ENCODE measurements around the gene IRF2BP1. TPM values are rescaled to one million over a fixed set of nuclear protein-coding genes. Genes with fewer than 3 reads are reported as not detected.

IRF2BP1 gene
- total and polyA plus RNA-seq, 11 donors = 13.6 to 40.0 (median 19.2) TPM

- 25 to 31% (median 28%) methylated on average over 42 to 47 of the region's 47 CpGs for WGBS, 4 donors
- Histone ChIP-seq H3K4me1 (peaks cover 11 to 50% (median 33%) of the 10 kb centered on the region in 12 donors), H3K27ac (no peak overlapping the region), H3K9me3 (no peaks in the 10 kb centered on the region), H3K36me3 (peaks cover 0 to 13% (median 5%) of the 10 kb centered on the region in 9 donors), H3K4me3 (peak overlapping the region in 6 of 12 donors; percentile 2 to 35 (median 6)), H3K27me3 (no peaks in the 10 kb centered on the region)
- intact Hi-C loops (cut with DNase I) = loop anchor here in 5 of 10 donors (1.0 to 5.0 kb wide), 2 partner anchors 19 to 66 kb away; partner anchors contain the start of genes RSPH6A (in 3 of the 5) and FOXA3 (in 2 of the 5)
- DNase-seq (peak; percentile 72 to 86 (median 77)), ATAC-seq (no peak)
- TF ChIP-seq POLR2A (IDR thresholded peaks at IDR 0.05) = no peak
- TF ChIP-seq CTCF (IDR thresholded peaks at IDR 0.05) = peak; percentile 73 to 95 (median 83)
Measured at GRCh38 chr19:45882652-45883585, 3.0 kb downstream of the IRF2BP1 start.

GRCh38 chr19:45881909-45882528 is 3.9 kb downstream of the IRF2BP1 start:
- Histone ChIP-seq H3K27me3 (peaks cover 0 to 7% (median 0%) of the 10 kb centered on the region in 9 donors), H3K4me3 (no peak overlapping the region), H3K36me3 (peaks cover 0 to 13% (median 5%) of the 10 kb centered on the region in 9 donors), H3K27ac (no peak overlapping the region), H3K9me3 (no peaks in the 10 kb centered on the region), H3K4me1 (peaks cover 11 to 48% (median 33%) of the 10 kb centered on the region in 12 donors)
- intact Hi-C loops (cut with DNase I) = loop anchor here in 3 of 10 donors (5.0 kb wide), 1 partner anchor 65 kb away; the partner anchor contains the start of gene RSPH6A (in 3 of the 3)
- ATAC-seq (no peak), DNase-seq (no peak)
- TF ChIP-seq CTCF (IDR thresholded peaks at IDR 0.05) (no peak), POLR2A (IDR thresholded peaks at IDR 0.05) (no peak)
- 59 to 73% (median 63%) methylated on average over 4 of the region's 4 CpGs for WGBS, 4 donors

- H3K27ac ChIP-seq = no peak overlapping the region
- H3K27me3 ChIP-seq = peaks cover 0 to 13% (median 0%) of the 10 kb centered on the region in 9 donors
- no peak overlapping the region for H3K4me3 ChIP-seq
- no peak for DNase-seq
- H3K4me1 ChIP-seq = peaks cover 11 to 51% (median 39%) of the 10 kb centered on the region in 12 donors
- 84 to 93% (median 88%) methylated on average over 10 of the region's 10 CpGs for WGBS, 4 donors
- no peaks in the 10 kb centered on the region for H3K9me3 ChIP-seq
- TF ChIP-seq CTCF (IDR thresholded peaks at IDR 0.05) = no peak
- TF ChIP-seq POLR2A (IDR thresholded peaks at IDR 0.05) = no peak
- intact Hi-C loops (cut with DNase I) = loop anchor here in 3 of 10 donors (5.0 kb wide), 1 partner anchor 64 kb away; the partner anchor contains the start of gene RSPH6A (in 3 of the 3)
- H3K36me3 ChIP-seq = peaks cover 0 to 13% (median 5%) of the 10 kb centered on the region in 9 donors
- ATAC-seq = no peak
Measured at GRCh38 chr19:45881082-45881908, 4.6 kb downstream of the IRF2BP1 start.
